ENCODE data around the gene PAX8.

GRCh38 chr2:113309655-113310387 is 31.1 kb upstream of the PAX8 start:
- no peak for TF ChIP-seq ZNF274 (IDR thresholded peaks at IDR 0.05; ENCODE audit: low read depth, low read length)
- TF ChIP-seq SUZ12 (IDR thresholded peaks at IDR 0.05; ENCODE audit: extremely low read depth, insufficient read depth, insufficient read length) = no peak
